ENCODE data around the gene CD74.

CD74 gene

DNA sequence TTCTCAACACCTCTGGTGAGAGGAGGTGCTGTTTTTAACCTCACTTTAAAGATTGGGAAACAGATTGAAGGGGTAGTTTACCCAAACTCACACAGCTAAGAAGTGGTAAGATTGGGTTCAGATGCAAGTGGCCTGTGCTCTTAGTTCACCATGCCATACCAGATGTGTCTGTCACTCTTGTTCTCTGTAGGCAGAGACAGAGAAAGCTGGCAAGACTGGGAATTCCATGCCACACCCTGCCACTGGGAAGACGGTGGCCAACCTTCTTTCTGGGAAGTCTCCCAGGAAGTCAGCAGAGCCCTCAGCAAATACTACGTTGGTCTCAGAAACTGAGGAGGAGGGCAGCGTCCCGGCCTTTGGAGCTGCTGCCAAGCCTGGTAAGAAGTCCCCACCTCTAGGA is 44.2 kb downstream of the CD74 start:
- DNase-seq (ENCODE audit: insufficient read length, low spot score): no peak
- no peak for FAIRE-seq

DNA sequence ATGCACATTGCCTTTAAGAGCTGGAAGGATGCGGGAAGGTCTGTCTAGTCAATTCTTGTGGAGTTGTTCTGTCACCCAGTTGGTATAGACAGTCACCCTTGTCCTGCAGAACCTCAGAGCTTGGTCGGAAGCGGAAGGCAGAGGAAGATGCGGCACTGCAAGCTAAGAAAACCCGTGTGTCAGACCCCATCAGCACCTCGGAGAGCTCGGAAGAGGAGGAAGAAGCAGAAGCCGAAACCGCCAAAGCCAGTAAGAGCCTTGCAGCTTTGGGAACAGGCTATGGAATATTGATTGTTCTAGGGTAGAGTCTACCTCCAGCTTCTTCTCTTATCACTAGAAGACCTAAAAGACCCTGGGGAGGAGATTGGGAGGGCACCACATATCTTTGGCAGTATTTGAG is 48.7 kb downstream of the CD74 start:
- no peak for DNase-seq (ENCODE audit: insufficient read length, low spot score)
- FAIRE-seq: no peak

DNA sequence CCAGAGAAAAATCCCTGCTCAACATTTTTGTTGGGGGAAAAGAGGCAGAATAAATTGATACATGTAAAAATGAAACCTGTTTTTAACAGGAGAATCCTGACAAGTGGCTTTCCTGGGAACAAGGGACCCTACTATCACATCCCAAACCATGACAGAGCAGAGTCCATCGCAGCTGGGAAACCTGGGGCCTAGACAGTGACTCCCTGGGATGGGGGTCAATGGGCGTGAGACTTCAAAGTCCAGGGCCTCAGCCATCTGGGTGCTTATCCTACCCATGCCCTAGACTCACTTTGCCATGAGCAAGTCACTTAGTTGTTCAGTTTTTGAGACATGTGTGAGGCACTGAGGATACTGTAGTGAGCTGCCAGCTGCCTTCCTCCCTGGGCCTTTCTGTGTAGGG is 49.5 kb downstream of the CD74 start:
- no peak for DNase-seq (ENCODE audit: insufficient read length, low spot score)
- FAIRE-seq: no peak

DNA sequence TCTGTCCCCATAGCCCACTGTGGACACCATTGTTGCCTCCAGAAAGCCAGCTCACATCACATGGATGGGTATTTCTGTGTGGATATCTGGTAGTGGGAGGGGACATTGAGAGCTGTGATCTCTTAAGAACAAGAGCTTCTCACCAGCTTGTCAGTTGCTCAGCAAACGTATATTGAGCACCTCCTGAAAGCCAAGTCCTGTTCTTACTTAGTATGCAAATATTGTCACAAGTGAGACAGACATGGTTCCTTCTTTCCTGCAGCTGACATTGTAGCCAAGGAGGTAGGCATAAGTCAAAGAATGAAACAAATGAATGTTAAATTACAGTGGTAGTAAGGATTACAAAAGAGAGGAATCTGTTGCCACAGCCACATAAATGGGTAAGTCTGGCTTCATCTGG is 51.4 kb downstream of the CD74 start:
- FAIRE-seq (no peak), DNase-seq (ENCODE audit: insufficient read length, low spot score) (no peak)

DNA sequence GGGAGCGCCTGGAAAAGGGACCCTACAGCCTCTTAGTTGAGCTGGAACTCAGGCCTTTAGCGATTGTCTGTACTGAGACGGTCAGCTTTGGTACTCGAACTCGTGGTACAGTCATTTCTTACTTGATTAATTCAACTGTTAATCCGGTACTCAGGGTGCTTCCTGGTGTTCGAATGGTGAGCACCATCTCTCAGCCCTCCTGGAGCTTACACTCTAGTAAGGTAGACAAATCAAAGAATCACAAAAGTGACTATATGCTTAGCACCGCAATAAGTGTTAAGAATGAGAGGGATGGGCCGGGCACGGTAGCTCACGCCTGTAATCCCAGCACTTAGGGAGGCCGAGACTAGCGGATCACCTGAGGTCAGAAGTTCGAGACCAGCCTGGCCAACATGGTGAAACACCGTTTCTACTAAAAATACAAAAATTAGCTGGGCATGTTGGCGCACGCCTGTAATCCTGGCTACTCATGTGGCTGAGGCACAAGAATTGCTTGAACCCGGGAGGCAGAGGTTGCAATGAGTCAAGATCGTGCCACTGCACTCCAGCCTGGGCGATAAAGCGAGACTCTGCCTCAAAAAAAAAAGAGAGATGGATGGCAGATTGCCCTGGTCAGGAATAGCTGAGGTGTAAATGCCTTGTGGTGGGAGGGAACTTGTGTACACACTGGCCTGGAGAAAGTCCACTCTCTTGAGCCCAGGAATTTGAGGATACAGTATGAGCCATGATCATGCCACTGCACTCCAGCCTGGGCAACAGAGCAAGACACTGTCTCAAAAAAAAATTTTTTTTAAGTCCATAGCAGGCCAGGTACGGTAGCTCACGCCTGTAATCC is 54.2 kb downstream of the CD74 start:
- FAIRE-seq (no peak), DNase-seq (ENCODE audit: insufficient read length, low spot score) (no peak)

DNA sequence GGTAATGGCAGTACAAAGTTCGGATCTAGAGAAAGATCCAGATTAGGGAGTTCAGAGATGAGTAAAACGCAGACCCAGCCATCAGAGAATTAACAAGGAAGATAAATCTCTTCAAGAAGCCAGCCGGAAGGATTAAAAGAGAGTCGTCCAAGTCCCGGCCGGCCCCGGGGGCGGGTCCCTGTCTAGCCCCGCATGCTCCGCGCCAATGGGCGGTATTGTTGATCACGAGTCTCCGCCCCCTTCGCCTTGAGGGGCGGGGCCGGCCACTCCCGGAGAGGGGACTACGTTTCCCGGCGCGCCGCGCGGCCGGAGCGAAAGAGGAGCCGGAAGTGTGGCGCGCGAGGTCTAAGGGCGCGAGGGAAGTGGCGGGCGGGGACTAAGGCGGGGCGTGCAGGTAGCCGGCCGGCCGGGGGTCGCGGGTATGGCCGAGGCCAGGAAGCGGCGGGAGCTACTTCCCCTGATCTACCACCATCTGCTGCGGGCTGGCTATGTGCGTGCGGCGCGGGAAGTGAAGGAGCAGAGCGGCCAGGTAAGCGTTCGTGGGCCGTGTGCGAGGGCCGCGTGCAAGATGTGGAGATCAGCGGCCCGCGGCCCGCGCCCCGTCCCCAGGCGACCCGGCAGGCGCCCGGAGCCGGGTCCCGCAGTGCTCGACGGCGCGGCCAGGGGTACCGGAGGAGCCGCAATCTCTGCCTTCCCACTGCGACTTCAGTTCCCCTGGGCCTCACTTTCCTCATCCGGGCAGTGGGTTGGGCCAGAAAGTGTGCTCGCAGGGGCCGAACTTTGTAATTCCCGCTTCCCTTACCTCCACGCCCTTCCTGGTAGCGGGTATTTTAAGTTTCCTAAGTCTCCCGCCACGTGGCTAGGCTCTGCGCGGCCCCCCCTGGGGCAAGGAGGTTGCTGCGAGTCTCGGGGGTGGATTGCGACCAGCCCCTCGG is 55.1 kb downstream of the CD74 start, which contains the start of gene TCOF1:
Gene TCOF1 (plus strand): TSS at position 372 of the 935 bp plus-strand sequence. CDS start 50 bp downstream, at position 422.
- DNase-seq (ENCODE audit: insufficient read length, low spot score) (peak; percentile 93), FAIRE-seq (peak; percentile 91)

DNA sequence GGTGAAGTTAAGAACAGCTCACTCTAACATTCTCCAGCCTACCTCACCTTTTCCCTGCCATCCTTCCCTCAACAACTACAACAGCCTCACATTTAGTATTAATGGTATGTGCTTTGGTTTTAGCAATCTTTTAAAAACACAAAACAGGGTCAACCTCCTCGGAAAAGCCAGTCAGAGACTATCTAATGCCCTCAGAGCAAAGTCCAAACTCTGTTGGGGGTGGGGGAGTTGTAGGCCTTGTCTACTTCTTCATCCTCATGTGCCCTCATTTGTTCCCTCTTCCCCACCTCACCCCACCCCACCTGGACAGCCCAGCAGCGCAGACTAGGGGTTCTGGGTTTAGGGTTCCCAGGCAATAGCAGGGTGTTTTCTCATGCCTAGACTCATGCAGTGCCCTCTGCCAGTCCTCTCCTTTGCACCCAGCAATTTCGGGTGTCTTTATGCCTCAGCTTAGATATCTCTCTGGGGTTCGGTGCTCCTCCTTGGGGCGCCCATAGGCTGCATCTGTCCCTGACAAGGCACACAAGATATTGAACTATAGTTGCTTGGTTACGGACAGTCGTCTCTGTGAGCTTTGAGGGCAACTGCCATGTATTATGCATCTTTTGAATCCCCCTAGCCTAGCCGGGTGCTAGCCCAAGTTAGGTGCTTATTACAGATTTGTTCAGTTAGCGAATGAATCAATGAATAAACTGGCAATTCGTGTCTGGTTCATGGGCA is 56.0 kb downstream of the CD74 start:
- DNase-seq (ENCODE audit: insufficient read length, low spot score): no peak
- FAIRE-seq: no peak

- DNase-seq (ENCODE audit: insufficient read length, low spot score) (no peak), FAIRE-seq (no peak)
These were observed 56.9 kb downstream of the CD74 start for GRCh38 chr5:150355791-150356190.

- FAIRE-seq (no peak), DNase-seq (ENCODE audit: insufficient read length, low spot score) (no peak)
These were observed 59.6 kb downstream of the CD74 start for GRCh38 chr5:150353032-150353675.

DNA sequence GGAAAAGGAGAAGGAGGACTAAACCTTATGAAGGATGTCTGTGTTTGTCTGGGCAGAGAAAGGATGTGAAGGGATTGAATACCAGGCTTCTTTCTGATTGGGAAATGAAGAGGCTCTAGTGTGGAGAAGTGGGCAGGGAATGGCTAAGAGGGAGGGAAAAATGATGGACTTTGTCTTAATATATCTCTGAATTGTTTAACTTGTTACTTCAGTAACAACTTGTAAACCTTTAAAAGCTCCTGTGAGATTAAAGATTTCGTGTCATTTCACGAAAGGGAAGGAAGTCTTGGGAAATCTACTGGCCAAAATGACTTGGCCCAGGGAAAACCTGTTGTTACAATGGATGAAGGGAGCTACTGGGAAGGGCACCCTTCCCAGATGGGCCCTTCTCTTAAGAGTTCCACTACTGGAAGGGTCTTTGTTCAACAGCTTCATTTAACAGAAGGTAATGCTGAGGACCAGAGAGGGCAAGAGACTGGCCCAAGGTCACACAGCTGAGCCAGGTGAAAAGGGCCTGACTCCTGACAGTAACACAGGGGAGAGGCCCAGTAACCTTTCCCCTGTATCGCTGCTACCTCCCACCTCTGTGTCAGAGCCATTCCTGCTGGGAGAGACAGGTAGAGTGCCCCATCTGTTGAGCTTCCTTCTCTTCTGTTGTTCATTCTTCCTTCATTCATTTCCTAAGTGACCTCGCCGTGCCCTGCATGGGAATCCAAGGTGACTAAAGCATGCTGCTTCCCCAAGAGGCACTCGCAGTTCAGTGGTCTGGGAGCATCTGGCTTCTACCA is 60.3 kb downstream of the CD74 start:
- no peak for FAIRE-seq
- DNase-seq (ENCODE audit: insufficient read length, low spot score): no peak

Data from HTR-8/SVneo (cell line).